GM12801 (cell line): ENCODE data around the gene RIBC1.

Source experiments
- CTCF ChIP-seq: IDR thresholded peaks from one replicate; pipeline ENCODE4 v1.5.1; 2011; ENCODE audit warnings: control low read depth; ENCODE audit not compliant: insufficient read length; ENCODE audit errors: extremely low read depth

RIBC1 gene

GRCh38 chrX:53447441-53447840 is 24.8 kb downstream of the RIBC1 start:
- no peak for TF ChIP-seq CTCF

GRCh38 chrX:53449632-53450031 is 27.0 kb downstream of the RIBC1 start:
- TF ChIP-seq CTCF, result no peak

GRCh38 chrX:53452812-53453211 is 30.1 kb downstream of the RIBC1 start:
- no peak for TF ChIP-seq CTCF

- no peak for TF ChIP-seq CTCF
Observed at GRCh38 chrX:53456254-53456653, 33.6 kb downstream of the RIBC1 start.

- no peak for TF ChIP-seq CTCF
Observed at GRCh38 chrX:53458082-53458481, 35.4 kb downstream of the RIBC1 start.

- TF ChIP-seq CTCF, result no peak
Observed at GRCh38 chrX:53471346-53471745, 48.7 kb downstream of the RIBC1 start.

- no peak for TF ChIP-seq CTCF
Observed at GRCh38 chrX:53474707-53475106, 52.0 kb downstream of the RIBC1 start.

- no peak for TF ChIP-seq CTCF
Observed at GRCh38 chrX:53476371-53476770, 53.7 kb downstream of the RIBC1 start.
